Raji (cell line): ENCODE results near the gene SMDT1.
"Not testable (repeated sequence)": the region's sequence is repeated elsewhere in the genome, so short reads cannot be mapped to it uniquely, and the experiment has no call there.

Experiments used
- POLR2A ChIP-seq: IDR thresholded peaks from 2 replicates; pipeline ENCODE4 v1.6.1; 2011; ENCODE audit warnings: low read depth, low read length, control low read depth; ENCODE audit not compliant: insufficient read depth

Gene SMDT1

GRCh38 chr22:42078469-42079318 is 806 bp upstream of the SMDT1 start:
- no peak for TF ChIP-seq POLR2A

GRCh38 chr22:42080287-42080686 is 787 bp downstream of the SMDT1 start:
- no peak for TF ChIP-seq POLR2A

GRCh38 chr22:42083119-42083518 is 3.6 kb downstream of the SMDT1 start:
- no peak for TF ChIP-seq POLR2A

- TF ChIP-seq POLR2A = no peak
Measured at GRCh38 chr22:42084874-42085273, 5.4 kb downstream of the SMDT1 start.

- TF ChIP-seq POLR2A = no peak
Measured at GRCh38 chr22:42086051-42086450, 6.6 kb downstream of the SMDT1 start.

GRCh38 chr22:42090596-42091454 is 11.3 kb downstream of the SMDT1 start, which contains the start of gene NDUFA6:
Gene NDUFA6 (minus strand): TSS chr22:42090772. CDS start chr22:42090744, 28 bp downstream.
- peak; percentile 88 for TF ChIP-seq POLR2A

- no peak for TF ChIP-seq POLR2A
Measured at GRCh38 chr22:42091455-42091782, 11.9 kb downstream of the SMDT1 start.

GRCh38 chr22:42101199-42101598 is 21.7 kb downstream of the SMDT1 start:
- TF ChIP-seq POLR2A = no peak

GRCh38 chr22:42108848-42109247 is 29.3 kb downstream of the SMDT1 start:
- no peak for TF ChIP-seq POLR2A

- no peak for TF ChIP-seq POLR2A
Measured at GRCh38 chr22:42111798-42112197, 32.3 kb downstream of the SMDT1 start.

GRCh38 chr22:42114721-42115120 is 35.2 kb downstream of the SMDT1 start:
- no peak for TF ChIP-seq POLR2A

GRCh38 chr22:42116848-42117424 is 37.4 kb downstream of the SMDT1 start:
- no peak for TF ChIP-seq POLR2A

GRCh38 chr22:42127606-42128005 is 48.1 kb downstream of the SMDT1 start:
- TF ChIP-seq POLR2A = no peak

- not testable (repeated sequence) for TF ChIP-seq POLR2A
Measured at GRCh38 chr22:42130639-42131431, 51.3 kb downstream of the SMDT1 start, which contains the start of gene CYP2D6. Gene CYP2D6 (minus strand): TSS chr22:42130810. CDS start chr22:42130791, 19 bp downstream.

- TF ChIP-seq POLR2A = no peak
Measured at GRCh38 chr22:42131562-42131961, 52.1 kb downstream of the SMDT1 start.
